ENCODE data around the gene EIF4E.
"Not testable (repeated sequence)": the region's sequence is repeated elsewhere in the genome, so short reads cannot be mapped to it uniquely, and the experiment has no call there.

The EIF4E gene

DNA sequence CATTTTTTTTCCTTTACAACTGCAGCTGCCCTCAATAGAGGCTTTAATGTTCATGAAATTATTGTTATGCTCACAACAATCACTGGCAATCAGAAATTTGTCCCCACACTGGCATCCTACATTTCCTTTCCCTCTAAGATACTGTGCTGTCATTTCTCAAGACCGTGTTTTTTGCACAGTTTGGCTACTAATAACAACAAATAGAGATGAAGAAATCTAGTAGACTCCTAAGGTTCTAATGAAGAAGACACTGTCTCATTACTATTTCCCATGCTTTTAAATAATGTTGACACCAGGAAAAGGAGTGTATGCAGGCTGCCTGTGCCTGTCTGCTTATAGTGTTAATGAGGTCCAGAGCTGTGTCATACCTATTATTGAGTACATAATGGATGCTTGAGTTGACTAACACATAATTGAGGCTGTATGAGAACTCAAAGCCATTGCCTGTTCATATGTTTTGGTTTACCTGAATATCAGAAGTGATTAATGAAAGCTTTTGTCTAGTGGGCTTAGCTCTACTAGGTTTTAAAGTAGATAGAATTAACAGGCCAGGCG lies 1.5 kb upstream of the EIF4E start:
- DNase-seq (ENCODE audit: low spot score), result no peak

DNA sequence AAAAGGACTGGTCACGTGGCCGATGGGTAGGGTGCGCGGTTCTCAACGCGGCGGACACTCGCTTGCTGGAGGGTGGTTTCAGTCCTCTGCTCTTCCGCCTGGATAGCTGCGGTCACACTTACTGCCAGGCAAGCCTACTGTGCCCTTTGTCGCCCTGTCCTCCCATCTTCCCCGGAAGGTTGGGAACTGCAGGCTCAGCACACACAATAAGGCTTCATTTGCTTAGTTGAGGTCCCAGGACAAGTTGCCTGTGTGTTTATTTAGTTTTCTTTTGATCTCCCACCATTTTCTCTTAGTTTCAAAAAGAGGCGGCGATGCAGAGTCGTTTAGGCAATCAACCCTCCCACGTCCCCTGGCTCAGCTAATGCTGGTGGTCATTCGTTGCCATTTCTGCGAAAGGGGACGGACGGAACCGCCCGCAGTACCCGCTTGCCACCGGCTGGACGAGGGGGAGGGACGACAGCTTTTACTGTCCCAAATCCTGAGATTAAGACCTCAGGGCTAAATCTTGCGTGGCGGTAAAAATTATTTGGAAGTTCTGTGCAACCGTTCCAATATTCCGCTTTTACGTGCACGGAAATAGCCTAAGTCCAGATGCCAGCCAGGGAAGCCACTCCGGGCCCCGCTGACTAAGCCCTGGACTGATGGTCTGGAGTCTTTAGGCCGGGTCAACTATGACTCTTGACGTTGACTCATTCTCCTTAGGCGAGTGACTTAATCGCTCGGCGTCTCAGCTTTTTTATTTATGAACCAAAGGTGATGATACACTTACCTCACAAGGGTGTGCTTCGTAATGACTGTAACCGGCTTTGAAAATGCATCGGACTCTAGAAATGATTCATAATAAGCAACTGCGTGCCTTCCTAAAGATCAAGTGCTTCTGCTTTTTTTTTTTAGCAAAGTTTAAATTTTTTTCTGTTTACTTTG lies 671 bp upstream of the EIF4E start:
- no peak for DNase-seq (ENCODE audit: low spot score)

DNA sequence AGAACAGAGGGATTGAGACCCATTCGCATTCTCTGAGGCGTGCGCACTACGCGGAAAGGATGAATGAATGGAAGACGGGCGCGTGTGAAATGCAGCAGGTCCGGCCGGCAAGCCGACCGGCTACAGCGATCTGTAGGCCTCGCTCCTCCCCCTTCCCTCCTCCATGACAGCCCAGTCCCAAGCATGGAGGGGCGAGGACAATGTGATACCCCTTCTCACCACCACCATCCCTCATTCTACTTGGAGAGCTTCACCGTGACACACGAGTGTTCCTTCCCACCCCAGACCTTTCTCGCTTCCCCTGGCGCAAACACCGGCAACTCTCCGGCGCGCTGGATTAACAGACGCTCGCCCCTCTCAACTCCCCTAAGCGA lies 815 bp downstream of the EIF4E start:
- peak; percentile 81 for DNase-seq (ENCODE audit: low spot score)

DNA sequence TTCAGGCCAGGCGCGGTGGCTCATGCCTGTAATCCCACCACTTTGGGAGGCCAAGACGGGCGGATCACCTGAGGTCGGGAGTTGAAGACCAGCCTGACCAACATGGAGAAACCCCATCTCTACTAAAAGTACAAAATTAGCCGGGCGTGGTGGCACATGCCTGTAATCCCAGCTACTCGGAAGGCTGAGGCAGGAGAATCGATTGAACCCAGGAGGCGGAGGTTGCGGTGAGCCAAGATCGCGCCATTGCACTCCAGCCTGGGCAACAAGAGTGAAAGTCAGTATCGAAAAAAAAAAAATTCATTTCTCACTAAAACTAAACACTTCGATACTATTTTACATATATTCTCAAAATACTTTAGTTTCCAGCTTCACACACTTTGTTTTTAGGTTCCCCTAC lies 2.7 kb downstream of the EIF4E start:
- DNase-seq (ENCODE audit: low spot score), result not testable (repeated sequence)

DNA sequence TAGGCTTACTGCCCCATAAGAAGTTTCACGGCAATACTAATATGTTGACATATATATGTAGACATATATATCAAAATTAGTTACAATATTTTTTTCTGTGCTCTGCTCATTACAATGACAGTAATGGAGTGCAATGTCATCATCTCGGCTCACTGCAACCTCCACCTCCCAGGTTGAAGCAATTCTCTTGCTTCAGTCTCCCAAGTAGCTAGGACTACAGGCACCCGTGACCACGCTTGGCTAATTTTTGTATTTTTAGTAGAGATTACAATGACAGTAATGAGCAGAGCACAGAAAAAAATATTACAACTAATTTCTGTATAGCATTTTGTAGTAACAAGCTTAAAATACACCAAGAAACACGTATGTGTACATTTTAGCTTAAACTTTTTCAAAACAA lies 7.6 kb downstream of the EIF4E start:
- DNase-seq (ENCODE audit: low spot score), result no peak

DNA sequence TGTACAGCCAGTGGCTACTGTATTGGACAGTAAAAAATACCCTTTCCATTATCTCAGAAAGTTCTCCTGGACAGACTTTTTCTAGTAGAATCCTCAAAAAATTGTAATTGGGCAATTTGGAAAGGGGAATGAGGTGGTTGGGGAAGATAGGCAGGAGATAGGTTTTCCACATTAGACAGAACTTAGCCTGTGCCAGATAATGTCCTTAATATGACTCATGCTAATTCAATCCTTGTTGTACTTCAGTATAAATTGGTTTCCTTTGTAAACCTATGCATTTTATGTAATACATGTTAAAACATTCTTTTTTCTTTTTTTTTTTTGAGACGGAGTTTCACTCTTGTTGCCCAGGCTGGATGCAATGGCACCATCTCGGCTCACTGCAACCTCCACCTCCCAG lies 8.9 kb downstream of the EIF4E start:
- no peak for DNase-seq (ENCODE audit: low spot score)

DNA sequence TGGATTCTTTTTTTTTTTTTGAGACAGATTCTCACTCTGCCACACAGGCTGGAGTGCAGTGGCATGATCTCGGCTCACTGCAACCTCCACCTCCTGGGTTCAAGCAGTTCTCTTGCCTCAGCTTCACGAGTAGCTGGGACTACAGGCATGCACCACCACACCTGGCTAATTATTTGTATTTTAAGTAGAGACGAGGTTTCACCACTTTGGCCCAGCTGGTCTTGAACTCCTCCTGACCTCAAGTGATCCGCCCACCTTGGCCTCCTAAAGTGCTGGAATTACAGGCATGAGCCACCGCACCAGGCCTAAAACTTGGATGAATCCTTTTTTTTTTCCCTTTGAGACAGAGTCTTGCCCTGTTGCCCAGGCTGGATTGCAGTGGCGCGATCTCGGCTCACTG lies 18.2 kb downstream of the EIF4E start:
- DNase-seq (ENCODE audit: low spot score), result not testable (repeated sequence)

DNA sequence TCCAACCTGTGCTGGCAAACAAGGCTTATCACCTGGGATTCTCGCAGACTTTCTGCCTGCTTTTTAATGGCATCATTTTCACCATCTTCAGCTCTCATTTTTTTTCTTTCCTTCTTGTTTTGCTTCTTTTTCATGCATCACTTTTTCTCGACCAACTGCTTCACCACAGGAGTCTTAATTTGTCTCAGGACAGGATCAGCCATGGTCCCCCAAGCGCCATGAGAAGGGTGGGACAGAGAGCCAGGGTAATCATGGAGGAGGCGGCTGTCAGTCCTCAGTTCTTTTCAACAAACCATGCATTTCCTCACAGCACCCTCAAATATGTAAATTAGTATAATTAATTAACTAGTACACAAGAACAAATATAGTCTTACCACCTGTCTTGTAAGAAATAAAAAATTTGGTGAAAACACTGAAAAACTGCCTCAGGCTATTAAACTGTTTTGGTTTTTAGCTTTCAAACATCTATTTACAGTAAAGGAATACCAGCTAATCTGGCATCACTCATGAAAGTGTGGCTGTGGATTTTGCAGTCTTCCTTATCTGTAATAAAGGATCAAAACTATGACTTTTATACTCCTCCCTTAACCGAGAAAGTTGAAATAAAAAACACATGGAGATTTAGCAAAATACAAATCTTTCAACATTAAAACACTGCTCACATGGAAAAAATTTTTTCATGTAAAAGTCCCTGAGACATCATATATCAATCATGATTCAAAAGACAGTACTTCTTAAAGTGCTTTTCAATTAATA lies 19.1 kb downstream of the EIF4E start:
- DNase-seq (ENCODE audit: low spot score), result no peak

DNA sequence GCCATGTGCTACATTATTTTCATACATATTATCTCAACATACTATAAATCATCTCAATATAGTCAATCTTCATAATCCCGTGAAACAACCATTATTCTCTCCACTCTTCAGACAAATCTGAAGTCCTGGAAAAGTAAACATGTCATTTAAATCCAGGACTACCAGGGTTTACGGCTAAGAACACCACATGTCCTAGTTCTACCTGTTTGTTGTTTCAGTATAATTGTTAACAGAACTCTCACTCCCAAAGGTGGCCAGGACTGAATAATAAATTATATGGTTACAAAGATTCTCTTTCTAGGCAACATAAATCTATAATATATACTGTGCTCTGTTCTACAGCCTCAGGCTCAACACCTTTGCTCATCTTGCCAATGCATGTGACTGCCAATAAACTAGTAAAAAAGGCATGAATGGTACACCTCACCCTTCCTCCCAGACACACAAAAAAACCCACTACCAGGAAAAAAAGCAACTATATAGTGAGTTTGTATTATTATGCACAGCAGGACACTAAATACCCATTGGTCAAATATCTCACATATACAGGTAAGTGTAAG lies 20.1 kb downstream of the EIF4E start:
- DNase-seq (ENCODE audit: low spot score), result no peak

DNA sequence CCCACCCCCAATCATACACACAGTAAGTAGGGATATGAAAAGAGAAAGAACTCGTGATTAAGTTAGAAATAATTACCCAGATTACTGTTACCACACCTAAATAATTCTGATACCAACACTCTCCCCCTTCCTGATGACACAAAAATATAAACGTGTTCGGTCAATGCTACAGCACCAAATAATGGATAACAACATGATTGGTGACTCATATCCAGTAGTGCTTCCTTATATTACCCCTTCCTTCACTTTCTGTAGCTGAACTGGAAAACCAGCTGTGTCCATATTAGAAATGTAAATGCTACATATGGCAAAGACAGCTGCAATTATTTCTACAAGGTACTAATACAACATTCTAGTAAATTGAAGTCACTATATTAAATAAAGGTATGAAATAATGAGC lies 20.8 kb downstream of the EIF4E start:
- no peak for DNase-seq (ENCODE audit: low spot score)

DNA sequence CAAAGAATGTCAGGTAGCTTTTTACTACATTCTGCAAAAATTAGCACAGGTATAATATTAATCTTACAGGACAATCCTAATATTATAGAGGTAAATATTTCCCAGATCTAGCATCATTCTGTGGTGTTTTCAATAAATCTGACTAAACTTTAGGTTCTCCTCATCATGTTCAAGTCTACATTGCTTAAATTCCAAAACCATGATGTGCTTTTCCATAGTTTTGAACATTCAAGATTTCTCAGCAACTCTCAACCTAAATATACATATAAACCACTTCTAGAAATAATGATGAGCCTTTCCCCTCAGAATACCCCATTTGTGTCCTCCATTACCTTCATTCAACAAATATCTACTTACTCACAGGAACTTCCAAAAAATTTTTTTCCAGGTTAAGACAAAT lies 23.1 kb downstream of the EIF4E start:
- no peak for DNase-seq (ENCODE audit: low spot score)

DNA sequence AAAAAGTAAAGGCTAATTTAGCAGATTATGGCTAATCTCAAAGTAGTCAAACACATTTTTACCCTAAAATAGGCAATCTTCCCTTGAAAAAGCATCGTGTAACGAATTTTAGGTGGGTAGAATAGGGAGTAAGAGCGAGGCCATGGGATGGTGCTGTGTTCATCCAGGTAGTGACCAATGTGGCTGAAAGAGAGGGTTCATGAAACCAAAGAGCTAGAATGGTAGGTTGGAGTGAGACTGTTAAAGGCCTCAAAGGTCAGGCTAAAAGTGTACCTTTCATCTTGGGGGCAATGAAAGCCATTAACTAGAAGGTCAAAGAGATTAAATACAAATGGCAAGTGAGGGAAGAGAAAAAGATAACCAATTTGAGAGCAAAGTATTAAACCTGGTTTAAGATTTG lies 23.6 kb downstream of the EIF4E start:
- no peak for DNase-seq (ENCODE audit: low spot score)

DNA sequence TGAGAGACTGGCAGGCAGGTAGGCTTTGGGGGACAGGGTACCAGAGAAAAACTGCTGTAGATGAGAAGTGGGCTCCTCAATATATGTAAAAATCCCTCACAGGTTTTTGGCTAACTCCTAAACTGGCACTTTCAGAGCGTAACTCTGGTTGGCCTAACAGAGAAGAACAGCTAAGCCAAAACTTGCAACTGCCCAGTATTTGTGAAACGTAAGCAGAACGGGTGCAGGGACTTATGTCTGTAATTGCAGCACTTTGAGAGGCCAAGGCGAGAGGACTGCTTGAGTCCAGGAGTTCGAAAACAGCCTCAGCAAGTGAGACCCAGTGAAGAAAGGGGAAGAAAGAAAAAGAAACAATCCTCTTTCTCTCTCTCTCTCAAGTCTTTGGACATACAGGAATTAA lies 25.0 kb downstream of the EIF4E start:
- no peak for DNase-seq (ENCODE audit: low spot score)

DNA sequence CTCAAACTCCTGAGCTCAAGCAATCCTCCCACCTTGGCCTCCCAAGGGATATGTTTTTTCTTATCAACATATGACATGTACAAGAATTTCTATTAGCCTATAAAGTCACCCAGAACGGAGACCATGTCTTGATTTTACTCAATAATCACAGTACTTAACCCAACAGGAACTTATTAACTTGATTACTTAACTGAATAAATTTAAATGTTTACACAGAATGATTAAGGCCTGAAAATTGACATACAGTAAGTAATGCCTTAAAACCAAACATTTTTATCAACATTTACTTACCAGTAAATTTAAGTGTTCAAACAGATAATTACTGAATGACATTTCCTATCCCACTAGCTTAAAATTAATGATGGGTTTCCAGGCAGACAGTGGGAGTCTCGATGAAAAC lies 25.4 kb downstream of the EIF4E start:
- no peak for DNase-seq (ENCODE audit: low spot score)

DNA sequence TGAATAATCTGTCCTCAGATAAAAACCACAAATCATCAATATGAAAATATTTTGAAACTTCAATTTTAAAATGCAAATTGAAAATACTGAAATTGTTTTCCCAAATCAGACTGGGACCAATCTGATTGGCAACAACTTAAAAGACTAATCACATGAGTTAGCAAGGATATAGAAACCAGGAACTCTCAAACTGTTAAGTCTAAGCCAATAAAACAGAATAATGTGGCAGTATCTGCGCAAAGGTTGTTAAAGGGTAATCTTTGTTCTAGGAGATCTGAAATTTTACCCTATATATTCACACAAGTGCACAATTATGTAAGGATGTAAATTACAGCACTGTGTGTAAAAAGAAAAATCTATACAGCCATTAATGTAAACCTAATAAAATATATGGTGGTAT lies 29.7 kb downstream of the EIF4E start:
- DNase-seq (ENCODE audit: low spot score), result no peak

DNA sequence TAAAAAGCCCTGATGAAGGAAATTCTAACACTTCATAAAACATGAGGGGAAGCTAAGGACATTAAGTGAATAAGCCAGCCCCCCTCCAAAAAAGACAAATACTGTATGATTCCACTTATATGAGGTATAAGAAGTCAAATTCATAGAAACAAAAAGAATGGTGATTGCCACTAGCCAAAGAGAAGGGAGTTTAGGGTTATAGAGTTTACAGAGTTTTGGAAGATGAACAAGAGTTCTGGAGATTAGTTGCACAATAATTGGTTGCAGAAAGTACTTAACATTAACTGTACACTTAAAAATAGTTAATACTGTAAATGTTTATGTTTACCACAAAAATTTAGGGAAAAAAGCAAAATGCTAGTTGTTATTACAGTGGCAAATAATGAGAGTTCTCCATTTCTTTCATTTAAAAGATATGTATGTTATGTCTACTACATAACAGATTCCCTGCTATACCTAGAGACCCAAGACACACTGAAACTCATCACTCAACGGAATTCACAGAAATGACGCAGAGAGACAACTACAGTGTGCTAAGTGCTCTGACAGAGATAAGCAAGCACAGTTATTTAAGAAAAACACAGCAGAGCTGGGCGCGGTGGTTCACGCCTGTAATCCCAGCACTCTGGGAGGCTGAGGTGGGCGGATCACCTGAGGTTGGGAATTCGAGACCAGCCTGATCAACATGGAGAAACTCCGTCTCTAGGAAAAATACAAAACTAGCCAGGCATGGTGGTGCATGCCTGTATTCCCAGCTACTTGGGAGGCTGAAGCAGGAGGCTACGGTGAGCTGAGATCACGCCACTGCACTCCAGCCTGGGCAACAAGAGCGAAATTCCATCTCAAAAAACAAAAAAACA lies 37.2 kb downstream of the EIF4E start:
- no peak for DNase-seq (ENCODE audit: low spot score)

DNA sequence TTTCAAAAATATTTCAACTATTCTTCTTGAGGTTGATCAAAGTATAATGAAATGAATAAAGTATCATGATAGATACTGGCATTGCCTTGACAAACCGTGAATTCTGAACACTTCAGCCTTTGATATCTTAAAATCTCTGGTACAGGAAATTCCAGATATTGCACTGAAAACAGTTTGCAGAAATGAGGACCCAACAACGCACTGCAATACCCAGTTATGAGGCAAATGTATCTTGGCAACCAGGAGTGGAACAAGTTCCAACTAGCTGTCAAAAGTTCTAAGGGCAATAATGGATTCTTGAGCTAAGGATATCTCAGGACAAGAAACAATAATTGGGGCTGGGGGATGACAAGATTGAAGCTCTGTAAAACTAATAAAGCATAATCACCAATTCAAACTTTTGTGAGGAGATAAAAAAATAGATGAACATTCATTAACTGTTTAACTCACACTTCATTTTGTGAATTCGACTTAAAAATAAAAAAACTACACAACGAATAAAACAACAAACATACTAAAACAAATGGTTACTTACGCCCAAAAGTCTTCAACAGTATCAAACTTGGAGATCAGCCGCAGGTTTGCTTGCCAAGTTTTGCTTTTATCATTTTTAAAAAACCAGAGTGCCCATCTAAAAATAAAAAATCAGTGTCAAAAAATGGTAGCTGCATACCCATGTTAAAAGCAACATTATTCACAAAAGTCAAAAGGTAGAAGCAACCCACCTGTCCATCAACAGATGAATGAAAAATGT lies 38.1 kb downstream of the EIF4E start:
- no peak for DNase-seq (ENCODE audit: low spot score)

DNA sequence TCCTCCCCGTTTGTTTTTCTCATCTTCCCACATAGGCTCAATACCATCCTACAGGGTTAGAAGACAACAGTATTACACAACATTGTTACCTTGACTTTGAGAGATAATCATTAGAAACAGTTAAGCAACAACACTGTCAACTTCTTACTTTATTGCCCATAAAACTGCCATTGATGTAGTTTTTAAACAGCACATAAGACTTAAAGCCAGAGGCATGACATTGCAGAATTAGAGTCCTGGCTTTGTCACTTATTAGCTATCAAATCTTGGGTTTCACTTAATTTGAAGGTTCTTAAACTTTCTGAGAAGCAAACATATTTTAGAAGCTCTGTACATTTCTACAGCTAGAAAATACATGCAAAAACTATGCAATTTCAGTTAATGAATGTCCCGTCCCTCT lies 41.8 kb downstream of the EIF4E start:
- DNase-seq (ENCODE audit: low spot score), result no peak

DNA sequence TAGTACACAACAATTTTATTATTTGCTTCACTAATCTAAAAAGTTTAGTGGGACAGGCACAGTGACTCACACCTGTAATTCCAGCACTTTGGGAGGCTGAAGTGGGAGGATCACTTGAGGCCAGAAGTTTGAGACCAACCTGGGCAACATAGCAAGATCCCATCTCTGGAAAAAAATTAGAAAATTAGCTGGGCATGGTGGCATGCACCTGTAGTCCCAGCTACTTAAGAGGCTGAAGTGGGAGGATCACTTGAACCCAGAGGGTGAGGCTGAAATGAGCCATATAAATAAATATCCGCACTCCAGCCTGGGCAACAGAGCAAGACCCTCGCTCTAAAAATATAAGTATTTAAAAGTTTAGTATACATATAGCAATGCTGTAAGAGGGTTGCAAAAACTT lies 42.6 kb downstream of the EIF4E start:
- not testable (repeated sequence) for DNase-seq (ENCODE audit: low spot score)

DNA sequence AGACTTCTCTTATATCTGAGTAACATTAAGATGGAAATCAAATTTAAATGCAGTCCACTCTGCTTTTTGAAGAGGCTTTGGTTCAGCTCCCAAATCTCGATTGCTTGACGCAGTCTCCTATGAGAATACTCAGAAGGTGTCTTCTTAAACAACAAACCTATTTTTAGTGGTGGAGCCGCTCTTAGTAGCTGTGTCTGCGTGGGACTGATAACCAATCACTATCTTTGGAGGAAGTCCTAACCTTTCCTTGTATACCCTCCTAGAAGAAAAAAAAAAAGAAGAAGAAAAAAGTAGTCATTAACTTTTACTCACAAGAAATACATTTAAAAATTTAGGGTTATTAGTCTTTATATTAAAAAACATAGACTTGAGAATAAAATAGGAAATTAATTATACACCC lies 48.0 kb downstream of the EIF4E start:
- not testable (repeated sequence) for DNase-seq (ENCODE audit: low spot score)

DNA sequence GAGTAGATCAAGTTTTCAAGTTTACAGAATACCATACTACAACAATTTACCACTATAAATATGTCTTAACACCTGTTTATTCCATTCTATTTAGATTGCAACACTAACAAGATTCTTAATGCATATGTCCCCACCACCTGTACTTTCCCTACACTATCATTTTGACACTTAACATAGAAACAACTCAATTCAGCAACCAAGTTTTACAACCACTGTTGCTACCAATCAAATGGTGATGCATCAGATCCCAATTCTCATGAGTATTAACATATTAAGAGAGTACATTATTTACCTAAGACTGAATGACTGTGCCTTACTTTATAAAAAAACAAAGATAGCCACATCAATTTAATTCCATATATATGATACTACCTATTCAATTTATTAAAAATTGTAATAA lies 49.4 kb downstream of the EIF4E start:
- DNase-seq (ENCODE audit: low spot score), result no peak
